Thyroid gland (tissue), 4 donors: ENCODE measurements around the gene ABI3BP. TPM values are rescaled to one million over a fixed set of nuclear protein-coding genes. Genes with fewer than 3 reads are reported as not detected.
A peak's percentile ranks its signal among the peaks of the same experiment; 100 is the strongest.

Experiments used
- DNase-seq, 2 donors: peaks; one replicate each; pipeline ENCODE4 v3.0.0-alpha.2; 2019
- H3K27ac ChIP-seq, 3 donors: fragments of 200-600 bp; sonication (generic); 1 replicate in 2 of 3; 2 replicates in 1 of 3; pipeline ENCODE4 v1.5.1; 2016 to 2019; ENCODE audit warnings: mild to moderate bottlenecking in 1 of 3, moderate library complexity in 1 of 3
- H3K27me3 ChIP-seq: fragments of 200-600 bp; sonication (generic); one replicate; pipeline ENCODE4 v1.5.1; 2019
- H3K36me3 ChIP-seq, 2 donors: fragments of 200-600 bp; sonication (generic); one replicate each; pipeline ENCODE4 v1.5.1; 2016 to 2019
- H3K4me1 ChIP-seq, 2 donors: fragments of 200-600 bp; sonication (generic); one replicate each; pipeline ENCODE4 v1.5.1; 2017 to 2019
- H3K4me3 ChIP-seq, 3 donors: fragments of 200-600 bp; sonication (generic); replicated peaks in 1 of 3; 1 replicate in 2 of 3; 2 replicates in 1 of 3; pipeline ENCODE4 v1.5.1; 2016; ENCODE audit warnings: mild to moderate bottlenecking in 1 of 3
- H3K9me3 ChIP-seq: fragments of 200-600 bp; sonication (generic); one replicate; pipeline ENCODE4 v1.5.1; 2017
- CTCF ChIP-seq, 6 experiments: fragments of 200-600 bp in 3 of 6; fragments of 450-650 bp in 3 of 6; sonication (generic) in 3 of 6; IDR thresholded peaks; one replicate each; pipeline ENCODE4 v1.5.1; 2016 to 2019; ENCODE audit warnings: antibody characterized with exemption in 6 of 6, mild to moderate bottlenecking in 2 of 6, inconsistent platforms in 1 of 6, moderate library complexity in 1 of 6
- POLR2A ChIP-seq, 2 donors: fragments of 450-650 bp; IDR thresholded peaks; one replicate each; pipeline ENCODE4 v1.6.1; 2017; ENCODE audit warnings: antibody characterized with exemption in 2 of 2, mild to moderate bottlenecking in 2 of 2, moderate library complexity in 1 of 2
- WGBS, 2 donors: methylation state at CpG; one replicate each; pipeline ENCODE4 v1.1.5; 2017; 5-methylcytosine and 5-hydroxymethylcytosine counted together
- intact Hi-C: fragments of 100-400 bp; cut with DNase I; formaldehyde crosslinking; loops from one replicate; pipeline ENCODE4 v1.15.1; 2023
- total RNA-seq, 4 donors: library from RNA; depleted of rRNA; stranded (reverse); fragments of >200 nt; gene quantifications; one replicate each; pipeline ENCODE4 v1.2.3, GENCODE V29; 2016

Gene ABI3BP
- total RNA-seq, 4 donors from 2014 or later: 68.7 to 133 (median 96.8) TPM

- intact Hi-C loops: no loop called here
- Histone ChIP-seq H3K27me3 (no peaks in the 10 kb centered on the region), H3K4me1 (peaks cover 22 to 27% of the 10 kb centered on the region in 2 donors), H3K9me3 (no peaks in the 10 kb centered on the region), H3K36me3 (no peaks in the 10 kb centered on the region), H3K27ac (peak overlapping the region in 2 of 3 donors; percentile 1 to 44), H3K4me3 (no peak overlapping the region)
- peak; percentile 59 to 62 for DNase-seq
- WGBS, 2 donors: 25 to 29% methylated on average over 1 of the region's 1 CpG
- TF ChIP-seq POLR2A (IDR thresholded peaks at IDR 0.05): no peak
- no peak for TF ChIP-seq CTCF (IDR thresholded peaks at IDR 0.05)
Observed at GRCh38 chr3:100988080-100988479, 5.1 kb downstream of the ABI3BP start.

GRCh38 chr3:100984308-100984707 is 8.9 kb downstream of the ABI3BP start:
- H3K4me1 ChIP-seq: peaks cover 22 to 32% of the 10 kb centered on the region in 2 donors
- no peak for DNase-seq
- no peaks in the 10 kb centered on the region for H3K27me3 ChIP-seq
- H3K27ac ChIP-seq: peak overlapping the region; percentile 26 to 45 (median 43)
- no peaks in the 10 kb centered on the region for H3K9me3 ChIP-seq
- intact Hi-C loops: no loop called here
- H3K4me3 ChIP-seq: no peak overlapping the region
- TF ChIP-seq CTCF (IDR thresholded peaks at IDR 0.05): no peak
- no peak for TF ChIP-seq POLR2A (IDR thresholded peaks at IDR 0.05)
- no peaks in the 10 kb centered on the region for H3K36me3 ChIP-seq

- WGBS, 2 donors: 6 to 17% methylated on average over 4 of the region's 4 CpGs
- peaks cover 15 to 29% of the 10 kb centered on the region in 2 donors for H3K4me1 ChIP-seq
- no peak overlapping the region for H3K4me3 ChIP-seq
- peak; percentile 90 for DNase-seq
- H3K36me3 ChIP-seq: no peaks in the 10 kb centered on the region
- H3K27ac ChIP-seq: peak overlapping the region; percentile 50 to 69 (median 68)
- no peaks in the 10 kb centered on the region for H3K27me3 ChIP-seq
- TF ChIP-seq POLR2A (IDR thresholded peaks at IDR 0.05) (peak in 1 of 2 donors; percentile 34), CTCF (IDR thresholded peaks at IDR 0.05) (no peak)
- no peaks in the 10 kb centered on the region for H3K9me3 ChIP-seq
- intact Hi-C loops: no loop called here
Observed at GRCh38 chr3:100982710-100983109, 10.5 kb downstream of the ABI3BP start.

- Histone ChIP-seq H3K27me3 (no peaks in the 10 kb centered on the region), H3K4me1 (peaks cover 11 to 29% of the 10 kb centered on the region in 2 donors), H3K27ac (no peak overlapping the region), H3K9me3 (no peaks in the 10 kb centered on the region), H3K36me3 (no peaks in the 10 kb centered on the region), H3K4me3 (no peak overlapping the region)
- intact Hi-C loops: no loop called here
- TF ChIP-seq POLR2A (IDR thresholded peaks at IDR 0.05) (no peak), CTCF (IDR thresholded peaks at IDR 0.05) (no peak)
- DNase-seq: no peak
- 90% methylated on average over 3 of the region's 3 CpGs for WGBS, 2 donors
Observed at GRCh38 chr3:100981164-100981911, 11.9 kb downstream of the ABI3BP start.

- no peak overlapping the region for H3K27ac ChIP-seq
- WGBS, 2 donors: 81 to 94% methylated on average over 1 of the region's 1 CpG
- DNase-seq: peak; percentile 54 to 57
- no peaks in the 10 kb centered on the region for H3K36me3 ChIP-seq
- intact Hi-C loops: no loop called here
- no peak overlapping the region for H3K4me3 ChIP-seq
- no peak for TF ChIP-seq CTCF (IDR thresholded peaks at IDR 0.05)
- no peak for TF ChIP-seq POLR2A (IDR thresholded peaks at IDR 0.05)
- H3K9me3 ChIP-seq: no peaks in the 10 kb centered on the region
- peaks cover under 1 to 14% of the 10 kb centered on the region in 2 donors for H3K4me1 ChIP-seq
- no peaks in the 10 kb centered on the region for H3K27me3 ChIP-seq
Observed at GRCh38 chr3:100978011-100978659, 15.1 kb downstream of the ABI3BP start.
